ENCODE data around the gene PPARD. TPM values are rescaled to one million over a fixed set of nuclear protein-coding genes. Genes with fewer than 3 reads are reported as not detected.
A peak's percentile ranks its signal among the peaks of the same experiment; 100 is the strongest.

PPARD gene
- total and polyA plus RNA-seq, 2 of the 13 experiments (the other 11 are each of a cell fraction or from before 2014, with no cell fraction given): 6.1 to 13.3 TPM

- TF ChIP-seq ZFP41 (CRISPR knock-in tag; IDR thresholded peaks at IDR 0.05; ENCODE audit: borderline replicate concordance) (no peak), ATF7 (IDR thresholded peaks at IDR 0.05) (no peak; the same call in 1 of the 2 replicates), ATF7 (CRISPR knock-in tag; IDR thresholded peaks at IDR 0.05) (no peak; the same call in 1 of the 2 replicates), HHEX (CRISPR knock-in tag; IDR thresholded peaks at IDR 0.05) (no peak), ZNF468 (CRISPR knock-in tag; IDR thresholded peaks at IDR 0.05) (no peak), PCBP1 (IDR thresholded peaks at IDR 0.05; ENCODE audit: borderline replicate concordance, low read depth, low read length) (peak; percentile 16; the same call in 1 of the 2 replicates), POLR2AphosphoS5 (IDR thresholded peaks at IDR 0.05; ENCODE audit: low read depth, low read length) (peak; percentile 74), CHD2 (IDR thresholded peaks at IDR 0.05; ENCODE audit: low read depth, low read length) (no peak), ZFY (CRISPR knock-in tag; IDR thresholded peaks at IDR 0.05) (peak; percentile 85), LBX2 (CRISPR knock-in tag; IDR thresholded peaks at IDR 0.05; ENCODE audit: borderline replicate concordance) (no peak), RORA (CRISPR knock-in tag; IDR thresholded peaks at IDR 0.05) (no peak), ZSCAN30 (CRISPR knock-in tag; IDR thresholded peaks at IDR 0.05) (no peak), ZNF33B (CRISPR knock-in tag; IDR thresholded peaks at IDR 0.05) (no peak), ZNF264 (CRISPR knock-in tag; IDR thresholded peaks at IDR 0.05) (no peak; the same call in 1 of the 2 replicates), ZNF792 (CRISPR knock-in tag; IDR thresholded peaks at IDR 0.05) (0 out of 2 replicates have a peak, but pooled peaks have one; percentile 60), ELF3 (CRISPR knock-in tag; IDR thresholded peaks at IDR 0.05) (peak; percentile 63; the same call in 1 of the 2 replicates), LCORL (IDR thresholded peaks at IDR 0.05) (peak; percentile 97), LCORL (CRISPR knock-in tag; IDR thresholded peaks at IDR 0.05) (peak; percentile 98), ZNF230 (CRISPR knock-in tag; IDR thresholded peaks at IDR 0.05) (no peak), ZNF720 (CRISPR knock-in tag; IDR thresholded peaks at IDR 0.05) (no peak), ZNF205 (CRISPR knock-in tag; IDR thresholded peaks at IDR 0.05) (peak; percentile 75; the same call in 1 of the 2 replicates), ZNF776 (CRISPR knock-in tag; IDR thresholded peaks at IDR 0.05) (peak; percentile 89; the same call in 1 of the 2 replicates), KAT8 (CRISPR knock-in tag; IDR thresholded peaks at IDR 0.05) (peak; percentile 86), SP140L (CRISPR knock-in tag; IDR thresholded peaks at IDR 0.05; ENCODE audit: borderline replicate concordance) (no peak), ZNF782 (CRISPR knock-in tag; IDR thresholded peaks at IDR 0.05; ENCODE audit: borderline replicate concordance) (peak; percentile 72; the same call in 1 of the 2 replicates)
- TF ChIP-seq, protein P1, sequence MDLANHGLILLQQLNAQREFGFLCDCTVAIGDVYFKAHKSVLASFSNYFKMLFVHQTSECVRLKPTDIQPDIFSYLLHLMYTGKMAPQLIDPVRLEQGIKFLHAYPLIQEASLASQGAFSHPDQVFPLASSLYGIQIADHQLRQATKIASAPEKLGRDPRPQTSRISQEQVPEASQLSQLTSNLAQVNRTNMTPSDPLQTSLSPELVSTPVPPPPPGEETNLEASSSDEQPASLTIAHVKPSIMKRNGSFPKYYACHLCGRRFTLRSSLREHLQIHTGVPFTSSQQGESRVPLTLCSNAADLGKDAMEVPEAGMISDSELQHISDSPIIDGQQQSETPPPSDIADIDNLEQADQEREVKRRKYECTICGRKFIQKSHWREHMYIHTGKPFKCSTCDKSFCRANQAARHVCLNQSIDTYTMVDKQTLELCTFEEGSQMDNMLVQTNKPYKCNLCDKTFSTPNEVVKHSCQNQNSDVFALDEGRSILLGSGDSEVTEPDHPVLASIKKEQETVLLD (CRISPR knock-in tag; IDR thresholded peaks at IDR 0.05; ENCODE audit: low read depth): no peak
- TF ChIP-seq, protein P2, sequence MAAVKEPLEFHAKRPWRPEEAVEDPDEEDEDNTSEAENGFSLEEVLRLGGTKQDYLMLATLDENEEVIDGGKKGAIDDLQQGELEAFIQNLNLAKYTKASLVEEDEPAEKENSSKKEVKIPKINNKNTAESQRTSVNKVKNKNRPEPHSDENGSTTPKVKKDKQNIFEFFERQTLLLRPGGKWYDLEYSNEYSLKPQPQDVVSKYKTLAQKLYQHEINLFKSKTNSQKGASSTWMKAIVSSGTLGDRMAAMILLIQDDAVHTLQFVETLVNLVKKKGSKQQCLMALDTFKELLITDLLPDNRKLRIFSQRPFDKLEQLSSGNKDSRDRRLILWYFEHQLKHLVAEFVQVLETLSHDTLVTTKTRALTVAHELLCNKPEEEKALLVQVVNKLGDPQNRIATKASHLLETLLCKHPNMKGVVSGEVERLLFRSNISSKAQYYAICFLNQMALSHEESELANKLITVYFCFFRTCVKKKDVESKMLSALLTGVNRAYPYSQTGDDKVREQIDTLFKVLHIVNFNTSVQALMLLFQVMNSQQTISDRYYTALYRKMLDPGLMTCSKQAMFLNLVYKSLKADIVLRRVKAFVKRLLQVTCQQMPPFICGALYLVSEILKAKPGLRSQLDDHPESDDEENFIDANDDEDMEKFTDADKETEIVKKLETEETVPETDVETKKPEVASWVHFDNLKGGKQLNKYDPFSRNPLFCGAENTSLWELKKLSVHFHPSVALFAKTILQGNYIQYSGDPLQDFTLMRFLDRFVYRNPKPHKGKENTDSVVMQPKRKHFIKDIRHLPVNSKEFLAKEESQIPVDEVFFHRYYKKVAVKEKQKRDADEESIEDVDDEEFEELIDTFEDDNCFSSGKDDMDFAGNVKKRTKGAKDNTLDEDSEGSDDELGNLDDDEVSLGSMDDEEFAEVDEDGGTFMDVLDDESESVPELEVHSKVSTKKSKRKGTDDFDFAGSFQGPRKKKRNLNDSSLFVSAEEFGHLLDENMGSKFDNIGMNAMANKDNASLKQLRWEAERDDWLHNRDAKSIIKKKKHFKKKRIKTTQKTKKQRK (IDR thresholded peaks at IDR 0.05; ENCODE audit: low read length): no peak
- TF ChIP-seq, protein P3, sequence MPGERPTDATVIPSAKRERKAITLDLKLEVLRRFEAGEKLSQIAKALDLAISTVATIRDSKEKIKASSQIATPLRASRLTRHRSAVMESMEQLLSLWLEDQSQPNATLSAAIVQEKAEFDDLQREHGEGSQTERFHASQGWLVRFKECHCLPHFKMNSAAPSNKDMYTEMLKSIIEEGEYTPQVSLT (CRISPR knock-in tag; IDR thresholded peaks at IDR 0.05; ENCODE audit: borderline replicate concordance, low read depth): no peak
Measured at GRCh38 chr6:35342258-35343091, at the start of gene PPARD (continued).

Data from HepG2 (cell line).